Measurements from ENCODE around the gene WNT3.

DNA sequence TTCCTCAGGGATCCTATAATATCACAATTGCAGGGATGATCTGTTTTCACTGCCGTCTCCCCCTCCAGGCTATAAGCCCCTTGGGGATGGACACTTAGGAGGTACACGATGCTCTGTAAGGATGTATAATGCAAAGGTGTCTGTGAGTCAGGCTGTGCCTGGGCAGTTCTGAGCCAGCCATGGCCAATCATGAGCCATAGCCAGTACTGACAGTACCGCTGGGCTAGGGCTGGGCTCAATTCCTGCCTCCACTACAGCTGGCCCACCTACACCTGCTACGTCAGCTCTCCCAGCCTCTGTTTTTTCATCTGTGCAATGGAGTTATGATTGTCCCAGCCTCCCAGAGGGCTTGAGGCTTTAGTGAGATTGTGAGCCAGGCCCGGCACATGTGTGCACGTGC lies 30.0 kb upstream of the WNT3 start:
- TF ChIP-seq, protein P1, sequence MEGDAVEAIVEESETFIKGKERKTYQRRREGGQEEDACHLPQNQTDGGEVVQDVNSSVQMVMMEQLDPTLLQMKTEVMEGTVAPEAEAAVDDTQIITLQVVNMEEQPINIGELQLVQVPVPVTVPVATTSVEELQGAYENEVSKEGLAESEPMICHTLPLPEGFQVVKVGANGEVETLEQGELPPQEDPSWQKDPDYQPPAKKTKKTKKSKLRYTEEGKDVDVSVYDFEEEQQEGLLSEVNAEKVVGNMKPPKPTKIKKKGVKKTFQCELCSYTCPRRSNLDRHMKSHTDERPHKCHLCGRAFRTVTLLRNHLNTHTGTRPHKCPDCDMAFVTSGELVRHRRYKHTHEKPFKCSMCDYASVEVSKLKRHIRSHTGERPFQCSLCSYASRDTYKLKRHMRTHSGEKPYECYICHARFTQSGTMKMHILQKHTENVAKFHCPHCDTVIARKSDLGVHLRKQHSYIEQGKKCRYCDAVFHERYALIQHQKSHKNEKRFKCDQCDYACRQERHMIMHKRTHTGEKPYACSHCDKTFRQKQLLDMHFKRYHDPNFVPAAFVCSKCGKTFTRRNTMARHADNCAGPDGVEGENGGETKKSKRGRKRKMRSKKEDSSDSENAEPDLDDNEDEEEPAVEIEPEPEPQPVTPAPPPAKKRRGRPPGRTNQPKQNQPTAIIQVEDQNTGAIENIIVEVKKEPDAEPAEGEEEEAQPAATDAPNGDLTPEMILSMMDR (tag by site-specific recombination; IDR thresholded peaks at IDR 0.05): no peak
- no peak for TF ChIP-seq ZNF549 (tag by site-specific recombination; IDR thresholded peaks at IDR 0.05)
- TF ChIP-seq ZNF266 (tag by site-specific recombination; IDR thresholded peaks at IDR 0.05; ENCODE audit: low read depth): no peak
- no peak for TF ChIP-seq ZNF473 (tag by site-specific recombination; IDR thresholded peaks at IDR 0.05)
- no peak for TF ChIP-seq ZNF148 (tag by site-specific recombination; IDR thresholded peaks at IDR 0.05; ENCODE audit: borderline replicate concordance)
- no peak for TF ChIP-seq ZNF341 (tag by site-specific recombination; IDR thresholded peaks at IDR 0.05; ENCODE audit: low read depth)
